Testis (tissue), 3 donors: ENCODE measurements around the gene COL4A3. TPM values are rescaled to one million over a fixed set of nuclear protein-coding genes. Genes with fewer than 3 reads are reported as not detected.

Experiments
- DNase-seq: peaks from one replicate; pipeline ENCODE4 v3.0.0-alpha.2; 2019
- H3K27ac ChIP-seq, 2 donors: fragments of 200-600 bp; sonication (generic); one replicate each; pipeline ENCODE4 v1.5.1; 2019
- H3K27me3 ChIP-seq: fragments of 200-600 bp; sonication (generic); one replicate; pipeline ENCODE4 v1.5.1; 2019
- H3K36me3 ChIP-seq: fragments of 200-600 bp; sonication (generic); one replicate; pipeline ENCODE4 v1.5.1; 2017; ENCODE audit warnings: low read depth; ENCODE audit errors: missing control alignments
- H3K4me1 ChIP-seq: fragments of 200-600 bp; sonication (generic); one replicate; pipeline ENCODE4 v1.5.1; 2019
- H3K4me3 ChIP-seq, 2 donors: fragments of 200-600 bp; sonication (generic); one replicate each; pipeline ENCODE4 v1.5.1; 2017 to 2019
- H3K9me3 ChIP-seq: fragments of 200-600 bp; sonication (generic); one replicate; pipeline ENCODE4 v1.5.1; 2017
- POLR2A ChIP-seq: fragments of 450-650 bp; IDR thresholded peaks from one replicate; pipeline ENCODE4 v1.6.1; 2017; ENCODE audit warnings: antibody characterized with exemption, mild to moderate bottlenecking, moderate library complexity
- WGBS, 2 donors: methylation state at CpG; one replicate each; pipeline ENCODE4 v1.1.5; 2018; 5-methylcytosine and 5-hydroxymethylcytosine counted together
- intact Hi-C: fragments of 100-400 bp; cut with DNase I; formaldehyde crosslinking; loops from one replicate; pipeline ENCODE4 v1.15.1; 2023; ENCODE audit warnings: low total_unique reads
- polyA plus RNA-seq: library from polyadenylated mRNA; stranded (reverse); fragments of 350-450 nt; fragmentation: Illumina TruSeq; extraction: RNeasy Lipid Tissue Mini Kit (QIAGEN cat#74804); gene quantifications from one replicate; pipeline ENCODE4 v1.2.3, GENCODE V29; 2014; ENCODE audit warnings: low read depth, low replicate concordance; ENCODE audit not compliant: insufficient read depth
- total RNA-seq, 2 donors: library from RNA; depleted of rRNA; stranded (reverse); fragments of >200 nt; gene quantifications; one replicate each; pipeline ENCODE4 v1.2.3, GENCODE V29; 2016
- TF ChIP-seq, protein P1 (sequence below), 3 experiments: fragments of 450-650 bp in 2 of 3; fragments of 200-600 bp in 1 of 3; sonication (generic) in 1 of 3; IDR thresholded peaks; one replicate each; pipeline ENCODE4 v1.5.1; 2016 to 2019; ENCODE audit warnings: antibody characterized with exemption in 3 of 3, mild to moderate bottlenecking in 2 of 3, moderate library complexity in 1 of 3

COL4A3 gene
- total and polyA plus RNA-seq, 3 donors from 2014 or later, result 3.7 to 11.0 (median 9.0) TPM

GRCh38 chr2:227228061-227228667 is 63.7 kb downstream of the COL4A3 start:
- Histone ChIP-seq H3K4me1 (no peaks in the 10 kb centered on the region), H3K27ac (no peak overlapping the region), H3K4me3 (no peak overlapping the region), H3K27me3 (no peaks in the 10 kb centered on the region), H3K36me3 (no peaks in the 10 kb centered on the region), H3K9me3 (no peaks in the 10 kb centered on the region)
- DNase-seq, result no peak
- TF ChIP-seq POLR2A, result no peak
- TF ChIP-seq, protein P1, sequence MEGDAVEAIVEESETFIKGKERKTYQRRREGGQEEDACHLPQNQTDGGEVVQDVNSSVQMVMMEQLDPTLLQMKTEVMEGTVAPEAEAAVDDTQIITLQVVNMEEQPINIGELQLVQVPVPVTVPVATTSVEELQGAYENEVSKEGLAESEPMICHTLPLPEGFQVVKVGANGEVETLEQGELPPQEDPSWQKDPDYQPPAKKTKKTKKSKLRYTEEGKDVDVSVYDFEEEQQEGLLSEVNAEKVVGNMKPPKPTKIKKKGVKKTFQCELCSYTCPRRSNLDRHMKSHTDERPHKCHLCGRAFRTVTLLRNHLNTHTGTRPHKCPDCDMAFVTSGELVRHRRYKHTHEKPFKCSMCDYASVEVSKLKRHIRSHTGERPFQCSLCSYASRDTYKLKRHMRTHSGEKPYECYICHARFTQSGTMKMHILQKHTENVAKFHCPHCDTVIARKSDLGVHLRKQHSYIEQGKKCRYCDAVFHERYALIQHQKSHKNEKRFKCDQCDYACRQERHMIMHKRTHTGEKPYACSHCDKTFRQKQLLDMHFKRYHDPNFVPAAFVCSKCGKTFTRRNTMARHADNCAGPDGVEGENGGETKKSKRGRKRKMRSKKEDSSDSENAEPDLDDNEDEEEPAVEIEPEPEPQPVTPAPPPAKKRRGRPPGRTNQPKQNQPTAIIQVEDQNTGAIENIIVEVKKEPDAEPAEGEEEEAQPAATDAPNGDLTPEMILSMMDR (IDR thresholded peaks at IDR 0.05), result no peak
- intact Hi-C loops, result no loop called here
- 75 to 77% methylated on average over 9 to 14 of the region's 14 CpGs for WGBS, 2 donors

- no peak for TF ChIP-seq POLR2A
- TF ChIP-seq, protein P1 (IDR thresholded peaks at IDR 0.05), result no peak
- H3K36me3 ChIP-seq, result no peaks in the 10 kb centered on the region
- DNase-seq, result no peak
- no peaks in the 10 kb centered on the region for H3K9me3 ChIP-seq
- no peaks in the 10 kb centered on the region for H3K4me1 ChIP-seq
- intact Hi-C loops, result no loop called here
- H3K4me3 ChIP-seq, result no peak overlapping the region
- no peak overlapping the region for H3K27ac ChIP-seq
- H3K27me3 ChIP-seq, result no peaks in the 10 kb centered on the region
- 84 to 92% methylated on average over 2 of the region's 2 CpGs for WGBS, 2 donors
These were observed 65.7 kb downstream of the COL4A3 start for GRCh38 chr2:227230151-227230550.

DNA sequence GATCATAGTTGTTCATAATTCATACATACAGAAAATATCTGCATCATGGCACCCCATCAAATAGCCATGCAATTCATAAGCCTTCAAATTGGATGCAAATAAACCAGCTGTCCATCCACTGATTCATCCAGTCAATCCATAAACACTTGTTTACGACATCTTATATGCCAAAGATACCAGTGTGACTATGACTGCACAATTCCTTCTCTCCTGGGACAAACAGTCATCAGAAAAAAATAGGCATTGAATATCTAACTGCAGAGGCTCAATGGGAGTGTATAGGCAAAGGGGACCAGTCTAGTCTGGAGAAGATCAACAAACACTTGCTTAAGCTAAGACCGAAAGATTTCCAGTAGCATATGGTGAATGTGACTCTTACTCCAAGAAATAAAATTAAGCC is 70.0 kb downstream of the COL4A3 start:
- Histone ChIP-seq H3K27me3 (no peaks in the 10 kb centered on the region), H3K4me1 (no peaks in the 10 kb centered on the region), H3K4me3 (no peak overlapping the region), H3K27ac (no peak overlapping the region), H3K36me3 (no peaks in the 10 kb centered on the region), H3K9me3 (no peaks in the 10 kb centered on the region)
- TF ChIP-seq POLR2A, result no peak
- TF ChIP-seq, protein P1 (IDR thresholded peaks at IDR 0.05), result no peak
- no peak for DNase-seq
- intact Hi-C loops, result no loop called here
- 96 to 98% methylated on average over 2 of the region's 2 CpGs for WGBS, 2 donors

- Histone ChIP-seq H3K36me3 (no peaks in the 10 kb centered on the region), H3K9me3 (no peaks in the 10 kb centered on the region), H3K27ac (no peak overlapping the region), H3K27me3 (no peaks in the 10 kb centered on the region), H3K4me3 (no peak overlapping the region), H3K4me1 (no peaks in the 10 kb centered on the region)
- TF ChIP-seq, protein P1 (IDR thresholded peaks at IDR 0.05), result no peak
- no peak for TF ChIP-seq POLR2A
- no peak for DNase-seq
- WGBS, 2 donors, result 50 to 64% methylated on average over 5 of the region's 5 CpGs
- intact Hi-C loops, result loop anchor here (5.0 kb wide), 1 partner anchor 105 kb away; no protein-coding TSS in a partner anchor
These were observed 73.4 kb downstream of the COL4A3 start for GRCh38 chr2:227237786-227238185.
